Transverse colon (tissue), 4 donors: ENCODE results near the gene BCKDHA. TPM values are rescaled to one million over a fixed set of nuclear protein-coding genes. Genes with fewer than 3 reads are reported as not detected.

Experiments
- DNase-seq: peaks from one replicate; pipeline ENCODE4 v3.0.0-alpha.2; 2019
- H3K27ac ChIP-seq, 4 donors: fragments of 200-600 bp; sonication (generic); 2 replicates each; pipeline ENCODE4 v1.5.1; 2016 to 2018; ENCODE audit warnings: inconsistent platforms in 4 of 4
- H3K27me3 ChIP-seq: fragments of 200-600 bp; sonication (generic); 2 replicates; pipeline ENCODE4 v1.5.1; 2017; ENCODE audit warnings: inconsistent platforms
- H3K36me3 ChIP-seq, 4 donors: fragments of 200-600 bp; sonication (generic); 2 replicates each; pipeline ENCODE4 v1.5.1; 2017 to 2019; ENCODE audit warnings: inconsistent platforms in 4 of 4
- H3K4me1 ChIP-seq, 4 donors: fragments of 200-600 bp; sonication (generic); 2 replicates each; pipeline ENCODE4 v1.5.1; 2017 to 2020; ENCODE audit warnings: inconsistent platforms in 4 of 4
- H3K4me3 ChIP-seq, 4 donors: fragments of 200-600 bp; sonication (generic); 1 replicate in 1 of 4; 2 replicates in 3 of 4; pipeline versions ENCODE4 v1.5.1 to v1.6.1; 2017 to 2019; ENCODE audit warnings: inconsistent platforms in 4 of 4
- H3K9me3 ChIP-seq, 2 donors: fragments of 200-600 bp; sonication (generic); 2 replicates each; pipeline ENCODE4 v1.5.1; 2017 to 2019; ENCODE audit warnings: inconsistent platforms in 2 of 2
- EP300 ChIP-seq: sonication (generic); formaldehyde crosslinking; IDR thresholded peaks from one replicate; pipeline ENCODE4 v1.6.1; 2017; ENCODE audit warnings: antibody characterized with exemption, low read depth
- POLR2A ChIP-seq: fragments of 450-650 bp; IDR thresholded peaks from one replicate; pipeline ENCODE4 v1.6.1; 2016; ENCODE audit warnings: antibody characterized with exemption, mild to moderate bottlenecking, moderate library complexity
- POLR2AphosphoS5 ChIP-seq, 3 donors: sonication (generic); formaldehyde crosslinking; IDR thresholded peaks; one replicate each; pipeline ENCODE4 v1.6.1; 2016; ENCODE audit warnings: antibody characterized with exemption in 3 of 3
- WGBS, 2 donors: methylation state at CpG; one replicate each; pipeline ENCODE4 v1.1.5; 2018; ENCODE audit warnings: low coverage in 1 of 2; 5-methylcytosine and 5-hydroxymethylcytosine counted together
- in situ Hi-C, 4 donors: fragments of 200-750 bp; cut with MboI; loops; one replicate each; pipeline versions ENCODE4 v1.15.0 to v1.15.1; 2017; ENCODE audit warnings: low sequenced_read_pairs in 3 of 4, low pct_ligation_motif_present in 1 of 4, low pct_unique_long_range_greater_than_20kb in 1 of 4
- intact Hi-C: fragments of 100-400 bp; cut with DNase I; formaldehyde crosslinking; loops from one replicate; pipeline ENCODE4 v1.15.1; 2023; ENCODE audit warnings: low total_unique reads
- total RNA-seq, 4 donors: library from RNA; depleted of rRNA; stranded (reverse); fragments of >200 nt; gene quantifications; one replicate each; pipeline ENCODE4 v1.1.0, GENCODE V29; 2016
- TF ChIP-seq, protein P1 (sequence below), 5 experiments: fragments of 200-600 bp in 3 of 5; fragments of 450-650 bp in 2 of 5; sonication (generic) in 3 of 5; IDR thresholded peaks; 1 replicate in 2 of 5; 2 replicates in 3 of 5; pipeline ENCODE4 v1.5.1; 2016 to 2017; ENCODE audit warnings: antibody characterized with exemption in 5 of 5, inconsistent platforms in 3 of 5, mild to moderate bottlenecking in 2 of 5, moderate library complexity in 1 of 5

The BCKDHA gene
- total RNA-seq, 4 donors from 2014 or later, result 12.0 to 29.9 (median 20.9) TPM

DNA sequence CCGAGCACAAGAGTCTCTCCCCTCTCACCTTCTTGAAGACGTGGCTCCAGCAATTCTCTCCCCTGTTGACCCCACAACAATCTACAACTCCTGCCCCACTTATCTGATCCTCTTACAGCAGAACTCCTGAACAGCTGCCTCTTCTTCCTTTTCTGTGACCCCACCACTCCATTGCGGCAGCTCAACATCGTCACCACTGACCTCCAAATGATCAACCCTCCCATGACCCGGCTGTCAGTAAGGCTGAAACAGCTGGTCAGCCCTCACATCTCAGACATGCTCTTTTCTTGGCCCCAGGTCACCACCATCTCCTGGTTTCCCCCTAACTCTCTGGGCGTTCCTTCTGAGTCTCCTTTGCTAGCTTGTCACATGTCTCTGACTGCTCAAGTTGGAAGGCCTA lies 2.3 kb upstream of the BCKDHA start:
- Histone ChIP-seq H3K9me3 (no peaks in the 10 kb centered on the region), H3K4me3 (no peak overlapping the region), H3K27ac (no peak overlapping the region), H3K36me3 (no peaks in the 10 kb centered on the region), H3K4me1 (peaks cover 5 to 34% (median 21%) of the 10 kb centered on the region in 4 donors), H3K27me3 (no peaks in the 10 kb centered on the region)
- 72 to 74% methylated on average over 4 to 6 of the region's 6 CpGs for WGBS, 2 donors
- intact Hi-C loops (no loop called here), in situ Hi-C loops (no loop called here)
- TF ChIP-seq POLR2A (no peak), EP300 (no peak), POLR2AphosphoS5 (IDR thresholded peaks at IDR 0.05) (no peak)
- TF ChIP-seq, protein P1, sequence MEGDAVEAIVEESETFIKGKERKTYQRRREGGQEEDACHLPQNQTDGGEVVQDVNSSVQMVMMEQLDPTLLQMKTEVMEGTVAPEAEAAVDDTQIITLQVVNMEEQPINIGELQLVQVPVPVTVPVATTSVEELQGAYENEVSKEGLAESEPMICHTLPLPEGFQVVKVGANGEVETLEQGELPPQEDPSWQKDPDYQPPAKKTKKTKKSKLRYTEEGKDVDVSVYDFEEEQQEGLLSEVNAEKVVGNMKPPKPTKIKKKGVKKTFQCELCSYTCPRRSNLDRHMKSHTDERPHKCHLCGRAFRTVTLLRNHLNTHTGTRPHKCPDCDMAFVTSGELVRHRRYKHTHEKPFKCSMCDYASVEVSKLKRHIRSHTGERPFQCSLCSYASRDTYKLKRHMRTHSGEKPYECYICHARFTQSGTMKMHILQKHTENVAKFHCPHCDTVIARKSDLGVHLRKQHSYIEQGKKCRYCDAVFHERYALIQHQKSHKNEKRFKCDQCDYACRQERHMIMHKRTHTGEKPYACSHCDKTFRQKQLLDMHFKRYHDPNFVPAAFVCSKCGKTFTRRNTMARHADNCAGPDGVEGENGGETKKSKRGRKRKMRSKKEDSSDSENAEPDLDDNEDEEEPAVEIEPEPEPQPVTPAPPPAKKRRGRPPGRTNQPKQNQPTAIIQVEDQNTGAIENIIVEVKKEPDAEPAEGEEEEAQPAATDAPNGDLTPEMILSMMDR (IDR thresholded peaks at IDR 0.05), result no peak
- DNase-seq, result no peak

DNA sequence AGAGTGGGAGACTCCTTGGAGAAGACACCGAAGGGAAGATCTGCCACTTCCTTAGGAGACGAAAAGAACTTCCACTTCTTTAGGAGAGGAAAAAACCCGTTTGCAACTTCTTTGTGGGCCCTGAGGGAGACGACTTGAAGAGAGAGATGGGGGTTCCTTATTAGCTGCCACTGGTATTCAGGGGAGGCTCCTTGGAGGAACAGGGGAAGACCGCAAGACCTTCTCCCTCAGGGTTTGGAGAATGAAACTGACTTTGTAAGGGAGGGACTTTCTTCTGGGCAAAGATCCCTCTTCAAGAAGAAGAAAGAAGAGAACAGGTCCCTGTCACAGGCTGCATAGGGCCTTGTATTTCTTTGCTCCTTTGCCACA lies 416 bp downstream of the BCKDHA start:
- WGBS, 2 donors, result 1 to 2% methylated on average over 4 to 5 of the region's 5 CpGs
- TF ChIP-seq, protein P1 (IDR thresholded peaks at IDR 0.05), result no peak
- TF ChIP-seq POLR2AphosphoS5 (IDR thresholded peaks at IDR 0.05) (no peak), POLR2A (no peak), EP300 (no peak)
- Histone ChIP-seq H3K27ac (peak overlapping the region; percentile 83 to 93 (median 90)), H3K9me3 (no peaks in the 10 kb centered on the region), H3K27me3 (no peaks in the 10 kb centered on the region), H3K4me3 (peak overlapping the region; percentile 82 to 100 (median 94)), H3K36me3 (no peaks in the 10 kb centered on the region), H3K4me1 (peaks cover 5 to 34% (median 21%) of the 10 kb centered on the region in 4 donors)
- no peak for DNase-seq
- in situ Hi-C loops (no loop called here), intact Hi-C loops (no loop called here)

DNA sequence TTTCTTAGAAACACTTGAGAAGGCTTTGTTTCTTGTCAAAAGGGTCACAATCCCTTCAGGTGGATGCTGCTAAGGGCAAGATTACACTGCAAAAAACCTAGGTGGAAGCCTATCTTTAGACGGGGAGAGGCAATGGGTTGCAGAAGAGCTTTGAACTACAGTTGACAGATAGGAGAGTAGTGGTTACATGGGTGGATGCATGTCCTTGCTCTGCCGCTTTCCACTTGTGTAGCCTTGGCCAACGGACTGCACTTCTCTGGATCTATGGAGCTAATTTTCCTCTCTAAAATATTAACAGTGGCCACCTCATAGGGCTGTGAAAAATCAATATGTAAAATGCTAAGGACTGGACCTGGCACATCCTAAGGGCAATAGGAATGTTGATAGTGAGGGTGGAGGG lies 980 bp downstream of the BCKDHA start:
- intact Hi-C loops, result no loop called here
- 31 to 42% methylated on average over 3 of the region's 3 CpGs for WGBS, 2 donors
- Histone ChIP-seq H3K4me3 (peak overlapping the region; percentile 82 to 100 (median 94)), H3K36me3 (no peaks in the 10 kb centered on the region), H3K27ac (peak overlapping the region in 1 of 4 donors; percentile 92), H3K27me3 (no peaks in the 10 kb centered on the region), H3K9me3 (no peaks in the 10 kb centered on the region), H3K4me1 (peaks cover 5 to 34% (median 21%) of the 10 kb centered on the region in 4 donors)
- DNase-seq, result no peak
- TF ChIP-seq EP300, result no peak
- no peak for TF ChIP-seq POLR2AphosphoS5 (IDR thresholded peaks at IDR 0.05)
- TF ChIP-seq POLR2A, result no peak
- in situ Hi-C loops, result no loop called here

DNA sequence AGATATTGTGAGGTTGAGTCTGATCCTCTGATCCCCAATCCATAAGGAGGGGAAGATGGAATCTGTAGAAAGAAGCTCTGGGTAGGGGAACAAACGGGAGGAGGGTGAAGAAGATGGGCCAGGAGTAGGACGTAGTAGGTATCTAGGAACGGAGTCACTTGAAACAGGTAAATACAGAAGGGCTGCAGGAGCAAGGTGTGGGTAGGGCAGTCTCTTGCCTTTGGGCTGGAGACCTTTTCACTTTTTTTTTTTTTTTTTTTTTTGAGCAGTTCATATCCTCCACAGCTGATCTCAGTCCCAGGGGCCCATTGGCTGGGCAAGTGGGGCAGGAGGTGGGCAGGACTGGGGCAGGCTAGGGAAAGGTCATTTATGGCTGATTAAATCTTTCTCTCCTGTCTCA lies 1.5 kb downstream of the BCKDHA start:
- in situ Hi-C loops (no loop called here), intact Hi-C loops (no loop called here)
- no peaks in the 10 kb centered on the region for H3K27me3 ChIP-seq
- H3K36me3 ChIP-seq, result no peaks in the 10 kb centered on the region
- no peak for TF ChIP-seq POLR2A
- TF ChIP-seq, protein P1 (IDR thresholded peaks at IDR 0.05), result no peak
- no peak for TF ChIP-seq POLR2AphosphoS5 (IDR thresholded peaks at IDR 0.05)
- TF ChIP-seq EP300, result no peak
- H3K9me3 ChIP-seq, result no peaks in the 10 kb centered on the region
- no peak overlapping the region for H3K27ac ChIP-seq
- peaks cover 5 to 34% (median 21%) of the 10 kb centered on the region in 4 donors for H3K4me1 ChIP-seq
- DNase-seq, result no peak
- H3K4me3 ChIP-seq, result peak overlapping the region in 1 of 4 donors; percentile 100
- 68 to 81% methylated on average over 3 of the region's 3 CpGs for WGBS, 2 donors

DNA sequence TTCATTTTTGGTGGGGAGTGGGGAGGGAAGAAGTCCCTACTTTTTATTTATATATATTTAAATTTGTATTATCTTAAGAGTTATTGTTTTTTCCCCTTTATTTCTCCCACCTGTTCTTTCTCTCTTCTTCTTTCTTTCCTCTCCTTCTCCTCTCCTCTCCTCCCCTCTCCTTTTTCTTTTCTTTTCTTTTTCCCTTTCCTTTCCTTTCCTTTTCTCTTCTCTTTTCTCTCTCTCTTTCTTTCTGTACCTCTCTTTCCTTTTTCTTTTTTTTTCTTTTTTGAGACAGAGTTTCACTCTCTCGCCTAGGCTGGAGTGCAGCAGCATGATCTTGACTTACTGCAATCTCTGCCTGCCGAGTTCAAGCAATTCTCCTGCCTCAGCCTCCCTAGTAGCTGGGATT lies 1.9 kb downstream of the BCKDHA start:
- Histone ChIP-seq H3K27ac (no peak overlapping the region), H3K9me3 (no peaks in the 10 kb centered on the region), H3K4me3 (no peak overlapping the region), H3K36me3 (no peaks in the 10 kb centered on the region), H3K27me3 (no peaks in the 10 kb centered on the region), H3K4me1 (peaks cover 5 to 34% (median 21%) of the 10 kb centered on the region in 4 donors)
- in situ Hi-C loops, result no loop called here
- no peak for DNase-seq
- intact Hi-C loops, result no loop called here
- WGBS, 2 donors, result 89 to 93% methylated on average over 2 of the region's 2 CpGs
- no peak for TF ChIP-seq POLR2A
- TF ChIP-seq EP300, result no peak
- TF ChIP-seq POLR2AphosphoS5 (IDR thresholded peaks at IDR 0.05), result no peak
- TF ChIP-seq, protein P1 (IDR thresholded peaks at IDR 0.05), result no peak
